ENCODE data around the gene VAPA.

GRCh38 chr18:9995631-9996030 is 81.8 kb downstream of the VAPA start:
- no peak for TF ChIP-seq FOXM1 (IDR thresholded peaks at IDR 0.05; ENCODE audit: borderline replicate concordance)
- TF ChIP-seq ARNT (IDR thresholded peaks at IDR 0.05), result no peak
- no peak for TF ChIP-seq SP1 (IDR thresholded peaks at IDR 0.05)
- no peak for TF ChIP-seq NFRKB (IDR thresholded peaks at IDR 0.05)
- no peak for TF ChIP-seq FOXK2 (IDR thresholded peaks at IDR 0.05)
- TF ChIP-seq FOXA1 (IDR thresholded peaks at IDR 0.05), result no peak
- no peak for TF ChIP-seq TARDBP (IDR thresholded peaks at IDR 0.05)
- no peak for TF ChIP-seq ZNF384 (IDR thresholded peaks at IDR 0.05)
- no peak for TF ChIP-seq LEF1 (IDR thresholded peaks at IDR 0.05; ENCODE audit: borderline replicate concordance)
- TF ChIP-seq CTBP1 (IDR thresholded peaks at IDR 0.05; ENCODE audit: borderline replicate concordance), result no peak
- TF ChIP-seq ELF4 (IDR thresholded peaks at IDR 0.05), result no peak
- no peak for TF ChIP-seq PKNOX1 (IDR thresholded peaks at IDR 0.05)

Data from HEK293T (cell line).